HG03097 (cell line): ENCODE data around the gene UPF2.
"Not testable (repeated sequence)": the region's sequence is repeated elsewhere in the genome, so short reads cannot be mapped to it uniquely, and the experiment has no call there.

Experiments used
- ATAC-seq: cut with Tn5 transposase; IDR thresholded peaks from one replicate; pipeline ENCODE4 v1.9.1; 2021; ENCODE audit not compliant: unreplicated experiment, low FRiP score

The UPF2 gene

DNA sequence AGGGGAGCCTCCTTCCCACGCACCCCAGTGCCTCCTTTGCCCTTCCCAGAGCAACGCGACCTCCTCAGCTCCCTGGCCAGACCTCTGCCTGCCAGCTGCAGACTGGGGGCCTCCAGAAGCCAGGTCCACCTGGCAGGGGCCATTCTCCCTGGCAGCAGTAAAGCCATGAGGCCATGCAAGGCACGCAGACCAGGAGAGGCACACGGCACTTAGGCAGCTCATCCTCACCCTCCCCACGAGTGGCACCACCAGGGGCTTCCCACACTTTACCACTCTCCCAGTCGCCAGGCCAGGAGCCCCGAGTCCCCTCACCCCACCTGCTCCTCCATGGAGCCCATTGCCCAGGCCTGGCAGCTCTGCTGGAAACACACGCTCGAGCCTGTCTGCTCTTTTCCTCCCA, 134.1 kb downstream of the UPF2 start:
- ATAC-seq, result no peak

DNA sequence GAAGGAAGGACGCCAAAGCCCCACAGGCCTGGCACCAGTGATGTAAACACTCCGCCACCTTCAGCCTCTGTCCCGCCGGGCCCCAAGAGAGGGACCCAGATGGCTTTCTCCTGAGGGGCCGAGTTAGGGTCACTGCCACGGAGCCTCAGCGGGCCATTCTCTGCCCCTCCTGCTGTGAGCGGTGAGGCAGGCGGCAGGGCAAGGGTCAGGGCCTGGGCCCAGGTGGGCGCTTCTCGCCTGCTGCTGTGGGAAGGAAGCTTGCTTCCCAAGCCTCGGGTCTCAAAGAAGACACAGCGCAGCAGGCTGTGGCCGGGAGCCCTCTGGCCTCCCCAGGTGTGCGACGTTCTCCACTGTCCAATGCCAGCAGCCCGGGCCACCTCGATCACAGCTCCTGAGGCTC, 134.7 kb downstream of the UPF2 start:
- no peak for ATAC-seq

DNA sequence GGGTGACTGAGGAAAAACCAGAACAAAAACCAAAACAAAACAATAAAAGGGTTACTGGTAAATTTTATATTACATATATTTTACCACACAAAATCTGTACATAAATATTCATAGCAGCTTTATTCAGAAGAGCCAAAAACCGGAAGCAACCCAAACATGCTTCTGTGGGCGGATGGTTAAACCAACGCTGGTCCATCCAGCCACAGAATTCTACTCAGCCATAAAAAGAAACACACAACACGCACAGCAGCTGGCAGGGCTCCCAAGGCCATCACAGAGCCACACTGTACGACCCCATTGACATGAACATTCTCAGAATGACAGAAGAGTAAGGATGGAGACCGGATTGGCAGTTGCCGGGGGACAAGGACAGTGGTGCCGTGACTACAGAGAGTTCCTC, 135.9 kb downstream of the UPF2 start:
- ATAC-seq, result no peak

DNA sequence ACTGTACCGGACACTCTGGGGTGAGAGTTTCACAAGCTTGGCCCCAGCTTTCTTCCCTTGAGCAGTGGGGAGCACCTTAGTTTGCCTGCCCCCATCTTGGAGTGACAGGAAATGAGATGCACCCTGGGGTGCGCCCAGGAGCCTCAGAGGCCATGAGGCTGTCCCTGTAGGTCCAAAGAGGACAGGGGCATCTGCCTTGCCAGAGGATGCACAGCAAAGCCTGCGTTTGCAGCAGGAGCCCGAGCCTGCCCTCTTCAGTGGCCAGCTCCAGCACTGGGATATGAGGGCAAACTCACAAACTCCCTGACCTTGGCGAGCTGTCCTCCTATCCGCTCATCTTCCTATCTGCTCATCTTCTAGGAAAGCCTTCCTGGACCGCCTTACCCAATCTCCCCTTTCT, 140.0 kb downstream of the UPF2 start:
- ATAC-seq, result no peak

- no peak for ATAC-seq
These were observed 140.7 kb downstream of the UPF2 start for GRCh38 chr10:11901833-11902475.

DNA sequence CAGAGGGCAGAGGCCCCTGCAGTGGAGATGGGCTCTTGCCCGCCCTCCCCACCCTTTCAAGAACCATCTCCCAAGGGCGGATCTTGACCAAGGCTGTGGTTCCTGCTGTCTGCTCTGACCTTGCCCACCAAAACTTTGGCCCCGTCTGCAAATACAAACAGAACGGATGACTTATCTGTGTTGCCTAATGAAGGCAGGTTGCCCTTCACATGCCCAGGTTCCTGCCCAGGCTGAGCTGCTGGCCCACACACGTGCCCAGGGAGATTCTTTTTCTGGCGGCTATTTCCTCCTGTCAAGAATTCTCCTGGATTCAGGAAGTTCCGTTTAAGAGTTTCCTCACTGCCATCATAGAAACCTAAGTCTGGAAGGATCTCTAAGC, 141.2 kb downstream of the UPF2 start:
- no peak for ATAC-seq

DNA sequence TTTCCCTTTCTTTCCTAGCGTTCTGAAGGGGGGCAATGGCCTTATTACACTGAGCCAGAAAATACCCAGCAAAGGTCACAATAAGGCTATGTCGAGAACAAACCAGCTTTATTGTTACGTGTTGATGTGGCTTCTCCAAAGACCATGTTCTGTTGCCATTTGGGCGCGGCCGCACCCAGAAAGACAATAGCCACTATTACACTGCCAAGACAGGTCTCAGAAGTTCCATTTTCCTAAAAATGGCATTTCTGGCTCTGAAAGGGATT, 141.6 kb downstream of the UPF2 start:
- no peak for ATAC-seq

- no peak for ATAC-seq
These were observed 143.3 kb downstream of the UPF2 start for GRCh38 chr10:11899067-11899876.

GRCh38 chr10:11898372-11899066, 144.1 kb downstream of the UPF2 start:
- ATAC-seq, result no peak

DNA sequence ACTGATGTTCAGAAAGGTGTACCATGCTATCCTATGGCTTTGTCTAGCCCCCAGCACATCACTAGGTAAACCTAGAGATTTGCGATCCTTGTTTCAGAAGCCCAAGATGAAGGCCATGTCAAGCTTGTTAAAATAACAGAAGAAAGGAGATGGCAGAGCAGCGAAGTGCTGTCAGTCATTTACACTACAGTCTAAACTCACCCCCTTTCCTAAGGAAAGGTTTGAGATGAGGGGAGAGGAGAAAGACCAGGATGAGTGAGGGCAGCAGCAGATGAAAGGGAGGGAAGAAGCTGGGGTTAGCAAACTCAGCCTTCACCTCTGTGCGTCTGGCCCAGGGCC, 144.6 kb downstream of the UPF2 start:
- ATAC-seq, result no peak

DNA sequence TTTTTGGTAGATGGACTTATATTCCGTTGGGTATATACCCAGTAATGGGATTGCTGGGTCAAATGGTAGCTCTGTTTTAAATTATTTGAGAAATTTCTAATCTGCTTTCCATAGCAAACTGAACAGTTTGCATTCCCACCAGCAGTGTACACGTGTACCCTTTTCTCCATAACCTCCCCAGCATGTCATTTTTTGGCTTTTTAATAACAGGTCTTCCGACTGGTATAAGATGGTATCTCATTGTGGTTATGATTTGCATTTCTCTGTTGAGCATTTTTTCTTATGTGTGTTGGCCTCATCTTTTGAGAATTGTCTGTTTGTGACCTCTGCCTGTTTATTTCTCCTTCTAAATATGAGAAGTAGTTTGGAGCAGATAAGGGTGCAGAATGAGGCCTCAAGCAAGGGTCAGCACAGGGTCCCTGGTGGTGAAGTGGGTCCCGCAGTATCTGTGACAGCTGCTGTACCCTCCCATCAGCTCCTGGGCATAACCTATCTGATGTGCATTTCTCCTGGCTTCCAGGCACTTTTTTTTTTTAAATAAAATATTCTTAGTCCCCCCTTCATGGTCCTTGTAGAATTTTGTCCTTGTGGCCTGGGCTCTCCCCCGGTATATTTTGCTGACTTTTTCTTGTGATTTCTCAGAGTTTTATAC, 145.9 kb downstream of the UPF2 start:
- ATAC-seq, result no peak

GRCh38 chr10:11895598-11895997, 147.0 kb downstream of the UPF2 start:
- ATAC-seq, result no peak

DNA sequence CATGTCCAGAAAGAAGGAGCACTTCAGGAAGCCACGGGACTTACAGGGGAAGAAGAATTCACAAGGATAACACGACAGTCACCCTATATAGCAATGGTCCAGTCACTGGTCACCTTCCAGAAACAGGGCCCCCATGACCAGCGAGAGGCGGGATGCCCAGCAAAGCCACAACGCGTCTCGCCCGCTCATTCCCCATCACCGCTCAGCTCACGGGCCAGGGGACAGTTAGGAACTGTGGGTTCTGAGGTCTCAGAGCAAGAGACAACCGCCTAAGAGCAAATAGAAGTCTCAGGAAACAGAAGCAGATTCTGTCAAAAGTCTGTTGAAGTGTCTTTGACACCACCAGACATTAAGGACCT, 147.5 kb downstream of the UPF2 start:
- no peak for ATAC-seq

- no peak for ATAC-seq
These were observed 148.1 kb downstream of the UPF2 start for GRCh38 chr10:11894381-11895107.

- ATAC-seq, result no peak
These were observed 148.8 kb downstream of the UPF2 start for GRCh38 chr10:11893749-11894278.

- ATAC-seq, result no peak
These were observed 150.7 kb downstream of the UPF2 start for GRCh38 chr10:11891776-11892486.

GRCh38 chr10:11889263-11889662, 153.3 kb downstream of the UPF2 start:
- ATAC-seq, result not testable (repeated sequence)

GRCh38 chr10:11887381-11888227, 155.0 kb downstream of the UPF2 start:
- ATAC-seq, result no peak

- ATAC-seq, result no peak
These were observed 155.8 kb downstream of the UPF2 start for GRCh38 chr10:11886851-11887250.
